Measurements from ENCODE around the gene PAK1.

GRCh38 chr11:77479746-77480352, 6.0 kb upstream of the PAK1 start:
- no peak for TF ChIP-seq CTCF (conservative IDR thresholded peaks at IDR 0.05)
- TF ChIP-seq EZH2 (IDR thresholded peaks at IDR 0.05; ENCODE audit: low read depth): no peak
